GM18951 (cell line): ENCODE data around the gene CARD9.

Source experiments
- POLR2A ChIP-seq: IDR thresholded peaks from 4 replicates; pipeline ENCODE4 v1.6.1; 2011; ENCODE audit warnings: mild to moderate bottlenecking; ENCODE audit not compliant: insufficient read length, insufficient read depth; ENCODE audit errors: extremely low read depth
- in situ Hi-C: fragments of 300-500 bp; cut with MboI; formaldehyde crosslinking; loops from one replicate; pipeline ENCODE4 v1.12.0; 2022; ENCODE audit warnings: low sequenced_read_pairs, mixed read lengths, inconsistent platforms; ENCODE audit not compliant: unreplicated experiment

The CARD9 gene

DNA sequence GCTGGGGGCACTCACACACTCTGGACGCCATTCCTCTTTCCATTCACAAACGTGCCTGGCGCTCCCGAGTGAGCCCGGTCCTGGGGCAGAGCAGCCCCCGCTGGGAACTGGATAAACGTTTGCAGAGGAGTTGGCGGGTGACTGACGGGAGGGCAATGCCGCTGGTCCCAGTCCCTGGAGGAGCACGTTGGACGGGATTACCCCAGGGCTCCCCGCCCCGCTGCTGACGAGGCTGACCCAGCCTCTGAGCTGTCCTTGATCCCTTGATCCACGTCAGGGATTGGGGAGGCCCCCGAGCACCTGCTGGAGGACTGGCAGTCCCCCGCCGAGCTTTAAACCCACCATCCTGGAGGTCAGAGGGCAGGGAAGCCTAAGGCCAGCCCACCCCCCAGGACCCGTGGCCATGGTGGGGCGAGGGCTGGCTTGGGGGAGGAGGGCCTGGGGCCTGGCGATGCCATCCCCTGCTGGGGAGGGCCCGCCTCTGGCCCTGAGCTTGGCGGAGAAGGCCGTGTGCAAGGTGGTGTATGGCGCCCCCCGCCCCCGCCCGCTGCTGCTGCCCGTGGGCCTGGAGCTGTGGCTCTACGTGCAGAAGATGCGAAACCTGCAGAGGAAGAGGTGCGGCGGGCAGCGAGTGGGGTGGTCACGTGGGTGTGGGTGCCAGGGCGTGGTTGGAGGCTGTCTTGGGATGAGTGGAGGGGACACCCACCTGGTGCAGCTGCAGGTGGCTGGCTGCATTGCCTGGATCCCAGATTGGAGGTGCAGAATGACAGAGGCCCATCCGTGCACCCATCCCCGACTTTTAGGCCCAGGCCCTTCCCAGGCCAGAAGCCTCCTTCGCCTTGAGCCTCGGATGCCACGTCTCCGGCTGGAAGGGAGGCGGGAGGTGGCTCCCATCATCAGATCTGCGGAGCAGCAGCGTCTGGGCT lies 41.6 kb downstream of the CARD9 start:
- TF ChIP-seq POLR2A: no peak
- in situ Hi-C loops: no loop called here

DNA sequence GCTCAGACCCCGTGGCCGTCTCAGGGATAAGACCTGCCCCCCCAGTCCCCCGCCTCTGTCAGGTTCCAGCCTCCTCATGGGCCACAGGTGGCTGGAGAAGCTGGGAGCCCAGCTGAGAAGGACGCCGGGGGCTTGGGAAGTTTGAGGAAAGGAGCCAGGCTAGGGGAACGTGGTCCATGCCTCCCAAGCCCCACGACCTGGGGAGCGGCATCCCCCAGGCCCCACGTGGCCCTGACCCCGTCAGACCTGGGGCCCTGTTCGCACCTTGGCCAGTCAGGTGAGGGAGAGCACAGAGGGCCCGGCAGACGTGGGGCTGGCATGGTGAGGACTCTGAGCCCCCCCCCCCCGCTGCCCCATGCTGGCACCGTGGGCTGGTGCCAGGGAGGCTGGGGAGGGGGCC lies 42.4 kb downstream of the CARD9 start:
- TF ChIP-seq POLR2A: no peak
- in situ Hi-C loops: no loop called here

DNA sequence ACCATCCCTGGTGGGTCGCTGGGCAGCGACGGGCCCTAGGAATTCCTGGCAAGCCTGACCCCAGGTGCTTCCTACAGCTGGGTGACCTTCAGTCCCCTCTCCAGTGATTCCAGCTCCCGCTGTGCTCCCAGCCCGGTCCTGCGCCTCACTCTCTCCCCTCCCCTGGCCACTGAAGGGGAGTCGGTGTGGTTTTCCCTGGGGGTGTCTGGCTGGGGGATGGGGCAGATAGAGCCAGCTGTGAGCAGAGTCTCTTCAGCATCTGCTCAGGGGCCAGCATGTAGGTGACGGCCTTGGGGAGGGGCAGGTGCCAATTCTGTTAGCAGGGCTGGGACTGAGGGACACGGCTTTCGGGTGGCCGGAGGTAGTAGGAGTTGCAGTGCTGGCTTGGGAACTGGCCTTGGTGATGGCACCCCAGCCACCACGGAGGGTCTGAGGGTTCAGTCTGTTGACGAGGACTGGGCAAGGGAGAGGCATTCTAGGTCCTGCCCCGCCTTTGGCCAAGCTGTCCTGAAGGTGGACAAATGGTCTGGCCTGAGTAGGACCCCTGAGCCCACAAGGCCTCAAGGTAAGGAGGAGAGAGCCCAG lies 43.0 kb downstream of the CARD9 start:
- in situ Hi-C loops: no loop called here
- no peak for TF ChIP-seq POLR2A

DNA sequence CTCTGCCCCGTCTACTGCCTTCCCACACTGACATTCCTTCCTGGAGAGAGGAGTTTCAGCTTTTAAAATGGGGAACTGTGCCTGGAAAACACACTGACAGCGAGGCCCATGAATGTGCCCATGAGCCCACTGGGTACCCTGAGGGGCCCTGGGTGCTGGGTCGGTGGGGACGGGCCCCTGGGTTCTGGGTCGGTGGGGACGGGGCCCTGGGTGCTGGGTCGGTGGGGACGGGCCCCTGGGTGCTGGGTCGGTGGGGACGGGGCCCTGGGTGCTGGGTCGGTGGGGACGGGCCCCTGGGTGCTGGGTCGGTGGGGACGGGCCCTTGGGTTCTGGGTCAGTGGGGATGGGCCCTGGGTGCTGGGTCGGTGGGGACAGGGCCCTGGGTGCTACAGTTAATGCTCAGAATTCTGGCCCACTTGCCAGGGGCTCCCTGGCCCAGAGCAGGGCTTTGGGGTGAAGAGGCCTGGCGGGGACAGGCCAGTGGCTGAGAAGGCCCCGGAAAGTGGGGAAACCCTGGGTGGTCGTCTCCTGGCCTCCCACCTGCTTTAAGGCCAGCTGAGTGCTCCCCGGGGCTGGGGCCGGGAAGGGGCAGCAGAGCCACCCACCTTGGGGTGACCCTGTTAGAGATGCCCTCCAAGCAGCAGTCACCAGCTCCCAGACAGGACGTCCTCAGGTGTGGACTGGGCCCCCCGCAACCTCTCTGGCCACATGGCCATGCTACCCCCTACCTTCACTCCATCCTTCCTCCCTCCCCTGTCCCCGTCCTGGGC lies 43.6 kb downstream of the CARD9 start:
- no peak for TF ChIP-seq POLR2A
- in situ Hi-C loops: no loop called here

DNA sequence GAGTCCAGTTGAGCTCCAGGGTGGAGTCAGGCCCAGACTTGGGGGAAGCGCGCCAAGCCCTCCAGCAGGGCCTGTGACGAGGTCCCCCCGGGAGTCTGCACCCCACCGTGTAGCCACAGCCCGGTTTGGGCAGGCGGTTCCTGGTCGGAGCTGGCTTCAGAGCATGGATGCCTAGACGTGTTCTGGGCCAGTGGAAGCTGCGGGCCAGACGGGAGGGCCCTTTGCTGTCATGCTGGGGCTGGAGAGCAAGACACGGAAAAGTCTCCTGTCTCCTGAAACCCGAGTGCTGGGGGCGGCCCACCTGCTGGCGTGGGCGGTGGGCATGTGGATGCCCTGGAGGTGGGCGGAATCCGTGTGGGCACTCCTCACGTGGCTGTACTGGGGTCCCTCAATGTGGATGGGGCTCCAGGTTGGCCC lies 44.2 kb downstream of the CARD9 start:
- no peak for TF ChIP-seq POLR2A

DNA sequence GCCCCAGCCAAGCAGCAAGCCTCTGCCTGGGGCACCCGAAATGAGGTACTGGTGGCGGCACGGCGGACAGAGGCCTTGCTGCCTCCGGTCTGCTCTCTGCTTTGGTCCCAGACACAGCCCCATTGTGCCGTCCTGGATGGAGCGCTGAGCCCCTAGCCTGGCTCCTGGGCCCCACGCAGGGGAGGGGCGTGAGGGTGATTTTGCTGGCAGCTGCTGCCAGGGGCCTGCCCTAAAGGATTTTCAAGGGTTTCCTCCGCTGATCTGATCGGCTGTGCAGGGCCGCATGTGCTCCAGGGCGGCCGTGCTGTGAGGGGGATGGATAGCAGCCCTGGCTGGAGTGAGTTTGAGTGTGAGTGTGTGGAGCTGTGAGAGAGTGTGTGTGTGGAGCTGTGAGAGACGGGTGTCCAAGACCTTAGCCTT lies 44.8 kb downstream of the CARD9 start:
- in situ Hi-C loops: no loop called here
- no peak for TF ChIP-seq POLR2A

More for the DNA sequence above, 44.2 kb downstream of the CARD9 start:
- in situ Hi-C loops: no loop called here

DNA sequence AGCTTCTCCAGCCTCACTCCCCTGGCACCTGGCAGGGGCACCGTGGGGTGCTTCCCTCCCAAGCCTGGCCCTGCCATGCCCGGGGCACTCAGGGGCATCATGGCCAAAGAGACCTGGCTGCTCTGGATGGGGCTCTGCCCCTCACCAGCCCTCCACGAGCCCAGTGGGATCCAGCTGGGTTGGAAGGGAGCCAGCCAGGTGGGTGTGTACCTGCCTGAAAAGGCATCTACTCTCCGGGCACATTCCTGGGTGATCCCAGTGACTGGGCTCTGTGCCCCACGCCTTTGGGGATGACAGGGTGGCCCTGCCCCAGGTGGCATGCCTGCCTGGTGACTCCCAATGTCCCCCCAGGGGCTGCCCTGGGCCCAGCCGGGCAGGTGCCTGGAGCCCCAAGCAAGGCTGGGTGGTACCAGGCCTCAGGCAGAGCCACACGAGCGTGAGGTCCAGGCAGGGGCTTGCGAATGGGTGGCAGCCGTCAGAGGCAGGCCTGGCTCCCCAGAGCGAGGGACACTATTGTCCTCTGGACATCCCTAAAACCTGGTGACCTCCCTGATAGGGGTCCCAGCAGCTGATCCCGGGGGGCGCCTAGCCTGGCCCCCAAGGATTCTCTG lies 45.4 kb downstream of the CARD9 start:
- no peak for TF ChIP-seq POLR2A
- in situ Hi-C loops: no loop called here

DNA sequence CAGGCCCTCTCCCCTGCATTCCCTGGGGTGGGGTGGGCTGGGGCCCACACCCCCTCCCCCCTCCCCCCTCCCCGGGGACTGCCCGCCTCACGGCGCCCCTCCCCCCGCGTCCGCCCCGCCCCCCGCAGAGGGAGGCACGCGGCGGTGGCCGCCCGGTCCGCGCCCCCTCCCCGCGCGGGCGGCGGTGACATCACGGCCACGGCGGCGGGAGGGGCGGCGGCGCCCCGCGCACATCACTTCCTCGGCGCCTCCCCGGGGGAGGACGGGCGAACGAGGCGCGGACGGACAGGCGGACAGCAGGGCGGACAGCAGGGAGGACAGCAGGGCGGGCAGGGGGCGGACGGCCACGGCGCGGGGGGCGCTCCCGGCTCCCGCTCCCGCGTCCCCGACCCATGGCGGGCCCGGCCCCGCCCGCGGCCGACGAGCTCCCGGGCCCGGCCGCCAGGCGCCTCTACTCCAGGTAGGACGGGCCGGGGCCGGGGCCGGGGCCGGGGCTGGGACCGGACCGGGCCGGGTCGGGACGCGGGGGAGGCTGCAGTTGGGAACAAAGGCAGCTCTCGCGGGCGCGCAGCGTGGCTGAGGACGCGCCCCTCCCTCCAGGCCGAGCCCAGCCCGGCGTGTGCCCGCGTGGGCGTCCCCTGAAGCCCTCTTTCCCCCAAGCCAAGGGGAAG lies 46.0 kb downstream of the CARD9 start, which contains the start of gene GPSM1:
GPSM1 (plus strand) TSS at position 236 of the 671 bp plus-strand sequence; CDS start at position 393, 157 bp downstream.
- in situ Hi-C loops: no loop called here

DNA sequence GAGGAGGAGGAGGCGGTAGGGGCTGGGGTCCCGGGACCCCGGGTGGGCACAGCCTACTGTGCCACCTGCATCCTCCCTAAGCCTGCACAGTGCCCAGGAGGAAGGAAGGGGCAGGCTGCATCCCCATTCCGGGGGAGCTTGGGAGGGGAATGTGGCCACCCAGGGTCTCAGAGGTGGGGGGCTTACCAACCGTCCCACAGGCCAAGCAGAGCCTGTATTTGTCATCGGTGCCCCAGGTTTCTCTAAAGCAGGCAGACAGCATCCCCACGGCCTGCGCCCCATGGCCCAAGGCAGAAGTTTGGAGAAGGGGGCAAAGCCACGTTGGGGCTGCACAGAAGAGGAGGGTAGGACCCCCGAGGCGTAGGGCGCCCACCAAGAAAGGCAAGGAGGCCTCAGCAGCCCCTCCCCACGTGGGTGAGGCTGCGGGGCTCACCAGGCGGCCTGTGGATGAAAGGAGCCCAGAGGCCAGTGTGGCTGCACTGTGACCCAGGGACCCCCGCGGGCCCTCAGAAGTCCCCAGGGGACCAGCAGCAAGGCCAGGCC lies 46.6 kb downstream of the CARD9 start:
- in situ Hi-C loops: no loop called here
- TF ChIP-seq POLR2A: no peak

More for the DNA sequence above, 46.0 kb downstream of the CARD9 start, which contains the start of gene GPSM1:
- no peak for TF ChIP-seq POLR2A

DNA sequence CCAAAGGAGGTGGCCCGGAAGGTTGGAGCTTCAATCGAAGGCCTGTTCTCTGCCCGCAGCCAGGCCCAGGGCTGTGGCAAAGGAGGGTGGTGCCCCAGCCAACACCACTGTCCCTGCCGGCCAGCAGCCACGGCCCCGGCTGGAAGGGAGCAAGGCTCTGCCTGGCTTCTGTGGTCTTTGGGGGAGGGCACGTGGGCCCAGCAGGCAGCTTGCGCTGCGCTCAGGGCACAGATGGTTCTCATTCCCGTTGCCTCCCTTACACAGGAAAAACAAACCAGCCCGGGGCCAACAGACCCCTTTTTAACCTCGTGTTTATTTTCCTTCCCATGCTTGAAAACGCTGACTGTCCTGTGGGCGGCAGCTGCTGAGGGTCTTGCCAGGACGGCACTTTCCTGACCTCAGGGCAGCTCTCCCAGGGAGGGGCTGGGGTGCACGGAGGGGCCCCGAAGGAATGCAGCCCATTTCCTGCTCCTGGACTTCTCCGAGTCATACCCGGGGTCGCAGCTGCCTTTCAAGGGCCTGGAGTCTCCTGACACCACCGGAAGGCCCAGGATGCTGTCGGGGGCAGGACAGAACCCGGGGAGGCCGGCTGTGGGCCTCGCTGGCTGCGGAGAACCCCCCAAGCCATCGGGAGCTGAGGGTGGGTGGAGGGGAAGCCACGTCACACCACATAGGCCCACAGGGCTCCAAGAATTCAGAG lies 47.3 kb downstream of the CARD9 start:
- in situ Hi-C loops: no loop called here
- no peak for TF ChIP-seq POLR2A

DNA sequence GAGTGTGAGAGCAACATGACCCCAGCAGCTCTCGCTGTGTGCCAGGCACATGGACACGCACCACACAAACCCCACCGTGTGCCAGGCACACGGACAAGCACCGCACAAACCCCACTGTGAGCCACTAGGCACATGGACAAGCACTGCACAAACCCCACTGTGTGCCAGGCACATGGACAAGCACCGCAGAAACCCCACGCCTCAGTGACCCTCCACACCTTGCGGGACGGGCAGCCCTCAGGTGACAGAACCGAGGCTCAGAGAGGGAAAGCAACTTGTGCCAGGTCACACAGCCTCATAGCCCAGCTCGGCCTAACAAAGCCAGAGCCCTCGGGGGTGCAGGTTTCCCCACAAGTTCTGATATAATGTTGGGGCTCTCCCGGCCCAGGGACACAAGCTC lies 48.1 kb downstream of the CARD9 start:
- in situ Hi-C loops: no loop called here
- TF ChIP-seq POLR2A: no peak
